ENCODE results near the gene HIF3A. TPM values are rescaled to one million over a fixed set of nuclear protein-coding genes. Genes with fewer than 3 reads are reported as not detected.

Gene HIF3A
- total RNA-seq, 4 donors from 2014 or later = 5.9 to 29.2 (median 13.9) TPM

DNA sequence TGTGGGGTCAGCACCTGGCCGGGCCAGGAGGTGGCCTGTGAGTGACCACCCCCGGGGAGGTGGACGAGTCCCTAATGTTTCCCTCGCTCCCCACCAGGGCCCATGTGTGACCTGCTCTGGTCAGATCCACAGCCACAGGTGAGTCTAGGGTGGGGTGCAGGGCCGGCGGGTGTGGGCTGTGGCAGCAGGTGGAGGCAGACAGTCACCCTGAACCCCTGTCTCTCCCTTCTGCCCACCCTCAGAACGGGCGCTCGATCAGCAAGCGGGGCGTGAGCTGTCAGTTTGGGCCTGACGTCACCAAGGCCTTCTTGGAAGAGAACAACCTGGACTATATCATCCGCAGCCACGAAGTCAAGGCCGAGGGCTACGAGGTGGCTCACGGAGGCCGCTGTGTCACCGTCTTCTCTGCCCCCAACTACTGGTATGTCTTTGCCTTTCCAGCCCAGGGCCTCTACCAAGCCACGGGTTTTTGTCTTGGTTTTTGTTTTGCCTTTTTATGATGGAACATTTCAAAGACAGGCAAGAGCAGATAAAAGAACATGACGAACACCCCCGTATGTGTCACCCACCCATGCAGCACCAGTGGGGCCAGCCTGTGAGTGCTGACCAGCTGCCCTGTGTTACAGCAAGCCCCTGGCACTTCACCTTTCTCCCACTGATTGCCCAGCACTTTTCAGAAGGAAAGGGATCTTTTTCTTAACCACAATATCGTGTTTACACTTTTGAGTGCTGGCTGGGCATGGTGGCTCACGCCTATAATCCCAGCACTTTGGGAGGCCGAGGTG lies 91.7 kb downstream of the HIF3A start:
- TF ChIP-seq, protein P1, sequence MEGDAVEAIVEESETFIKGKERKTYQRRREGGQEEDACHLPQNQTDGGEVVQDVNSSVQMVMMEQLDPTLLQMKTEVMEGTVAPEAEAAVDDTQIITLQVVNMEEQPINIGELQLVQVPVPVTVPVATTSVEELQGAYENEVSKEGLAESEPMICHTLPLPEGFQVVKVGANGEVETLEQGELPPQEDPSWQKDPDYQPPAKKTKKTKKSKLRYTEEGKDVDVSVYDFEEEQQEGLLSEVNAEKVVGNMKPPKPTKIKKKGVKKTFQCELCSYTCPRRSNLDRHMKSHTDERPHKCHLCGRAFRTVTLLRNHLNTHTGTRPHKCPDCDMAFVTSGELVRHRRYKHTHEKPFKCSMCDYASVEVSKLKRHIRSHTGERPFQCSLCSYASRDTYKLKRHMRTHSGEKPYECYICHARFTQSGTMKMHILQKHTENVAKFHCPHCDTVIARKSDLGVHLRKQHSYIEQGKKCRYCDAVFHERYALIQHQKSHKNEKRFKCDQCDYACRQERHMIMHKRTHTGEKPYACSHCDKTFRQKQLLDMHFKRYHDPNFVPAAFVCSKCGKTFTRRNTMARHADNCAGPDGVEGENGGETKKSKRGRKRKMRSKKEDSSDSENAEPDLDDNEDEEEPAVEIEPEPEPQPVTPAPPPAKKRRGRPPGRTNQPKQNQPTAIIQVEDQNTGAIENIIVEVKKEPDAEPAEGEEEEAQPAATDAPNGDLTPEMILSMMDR (IDR thresholded peaks at IDR 0.05 in 4 of 5, conservative IDR thresholded peaks at IDR 0.05 in 1 of 5) = no peak
- TF ChIP-seq POLR2A (IDR thresholded peaks at IDR 0.05) = no peak
- Histone ChIP-seq H3K36me3 (peaks cover 0 to 72% of the 10 kb centered on the region in 2 donors), H3K27me3 (no peaks in the 10 kb centered on the region), H3K27ac (no peak overlapping the region), H3K4me1 (no peaks in the 10 kb centered on the region), H3K9me3 (no peaks in the 10 kb centered on the region), H3K4me3 (no peak overlapping the region)
- in situ Hi-C loops (cut with MboI; ENCODE audit: low sequenced_read_pairs in 4 of 4) = no loop called here
- DNase-seq (no peak), ATAC-seq (no peak)
- intact Hi-C loops (cut with DNase I; ENCODE audit: low total_unique reads) = no loop called here

DNA sequence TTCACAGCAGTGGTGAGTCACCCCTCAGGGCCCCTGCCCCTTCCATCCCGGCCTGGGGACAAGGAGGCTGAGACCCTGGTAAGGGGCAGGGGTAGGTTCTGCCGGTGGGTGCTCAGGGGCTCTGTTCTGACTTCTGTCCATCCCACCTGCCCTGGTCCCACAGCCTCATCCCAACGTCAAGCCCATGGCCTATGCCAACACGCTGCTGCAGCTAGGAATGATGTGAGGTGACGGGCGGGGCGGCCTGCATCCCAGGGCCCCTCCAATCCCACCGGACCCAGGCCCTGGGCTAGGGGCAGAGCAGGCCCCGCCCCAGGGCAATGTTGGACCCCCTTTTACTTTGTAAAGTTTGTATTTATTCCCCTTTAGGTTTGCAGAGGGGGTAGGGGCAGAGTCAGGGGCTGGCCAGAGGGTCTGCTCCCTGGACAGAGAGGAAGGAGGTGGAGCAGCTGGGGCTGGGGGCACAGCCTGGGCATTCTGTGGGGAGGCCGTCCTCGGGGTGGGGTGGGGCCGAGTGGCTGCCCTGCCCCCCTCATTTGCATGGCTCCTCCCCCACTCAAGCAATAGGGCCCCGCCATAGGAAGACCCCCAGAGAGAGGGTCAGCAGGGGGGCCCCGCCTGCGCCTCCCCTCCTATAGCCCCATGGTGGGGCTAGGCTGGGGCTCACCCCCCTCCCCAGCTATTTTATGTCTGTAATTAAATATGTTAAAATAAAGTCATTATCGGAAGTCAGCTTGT lies 93.4 kb downstream of the HIF3A start:
- Histone ChIP-seq H3K9me3 (no peaks in the 10 kb centered on the region), H3K27me3 (no peaks in the 10 kb centered on the region), H3K27ac (no peak overlapping the region), H3K4me3 (no peak overlapping the region), H3K36me3 (peaks cover 0 to 55% of the 10 kb centered on the region in 2 donors), H3K4me1 (no peaks in the 10 kb centered on the region)
- TF ChIP-seq, protein P1 (IDR thresholded peaks at IDR 0.05 in 4 of 5, conservative IDR thresholded peaks at IDR 0.05 in 1 of 5) = no peak
- TF ChIP-seq POLR2A (IDR thresholded peaks at IDR 0.05) = no peak
- DNase-seq (no peak), ATAC-seq (no peak)
- intact Hi-C loops (cut with DNase I; ENCODE audit: low total_unique reads) = no loop called here
- in situ Hi-C loops (cut with MboI; ENCODE audit: low sequenced_read_pairs in 4 of 4) = loop anchor here in 1 of 4 donors (10.0 kb wide), 1 partner anchor 125 kb away; no protein-coding TSS in a partner anchor

DNA sequence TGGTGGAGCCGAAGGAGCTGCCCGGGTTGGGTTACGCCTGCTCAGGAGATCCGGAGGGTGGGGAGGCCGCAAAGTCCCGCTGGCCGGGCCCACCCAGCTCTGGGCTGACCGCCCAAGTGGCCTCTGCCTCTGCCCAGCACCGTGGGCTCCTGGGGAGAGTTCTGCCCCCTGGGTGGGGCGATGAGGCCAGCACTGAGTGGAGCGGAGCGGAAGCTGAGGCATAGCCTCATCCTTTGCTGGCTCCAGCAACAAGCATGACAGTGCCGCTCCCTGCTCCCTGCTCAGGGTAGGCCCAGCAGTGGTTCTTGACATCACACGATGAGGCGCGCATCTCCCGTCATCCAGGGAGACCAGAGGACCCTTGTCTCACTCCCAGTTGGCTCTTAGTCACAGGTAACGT lies 94.0 kb downstream of the HIF3A start:
- Histone ChIP-seq H3K4me3 (no peak overlapping the region), H3K4me1 (no peaks in the 10 kb centered on the region), H3K27ac (no peak overlapping the region), H3K27me3 (no peaks in the 10 kb centered on the region), H3K36me3 (peaks cover 0 to 54% of the 10 kb centered on the region in 2 donors), H3K9me3 (no peaks in the 10 kb centered on the region)
- intact Hi-C loops (cut with DNase I; ENCODE audit: low total_unique reads) (no loop called here), in situ Hi-C loops (cut with MboI; ENCODE audit: low sequenced_read_pairs in 4 of 4) (loop anchor here in 1 of 4 donors (10.0 kb wide), 1 partner anchor 124 kb away; no protein-coding TSS in a partner anchor)
- TF ChIP-seq, protein P1 (IDR thresholded peaks at IDR 0.05 in 4 of 5, conservative IDR thresholded peaks at IDR 0.05 in 1 of 5) = no peak
- no peak for TF ChIP-seq POLR2A (IDR thresholded peaks at IDR 0.05)
- DNase-seq (no peak), ATAC-seq (no peak)

DNA sequence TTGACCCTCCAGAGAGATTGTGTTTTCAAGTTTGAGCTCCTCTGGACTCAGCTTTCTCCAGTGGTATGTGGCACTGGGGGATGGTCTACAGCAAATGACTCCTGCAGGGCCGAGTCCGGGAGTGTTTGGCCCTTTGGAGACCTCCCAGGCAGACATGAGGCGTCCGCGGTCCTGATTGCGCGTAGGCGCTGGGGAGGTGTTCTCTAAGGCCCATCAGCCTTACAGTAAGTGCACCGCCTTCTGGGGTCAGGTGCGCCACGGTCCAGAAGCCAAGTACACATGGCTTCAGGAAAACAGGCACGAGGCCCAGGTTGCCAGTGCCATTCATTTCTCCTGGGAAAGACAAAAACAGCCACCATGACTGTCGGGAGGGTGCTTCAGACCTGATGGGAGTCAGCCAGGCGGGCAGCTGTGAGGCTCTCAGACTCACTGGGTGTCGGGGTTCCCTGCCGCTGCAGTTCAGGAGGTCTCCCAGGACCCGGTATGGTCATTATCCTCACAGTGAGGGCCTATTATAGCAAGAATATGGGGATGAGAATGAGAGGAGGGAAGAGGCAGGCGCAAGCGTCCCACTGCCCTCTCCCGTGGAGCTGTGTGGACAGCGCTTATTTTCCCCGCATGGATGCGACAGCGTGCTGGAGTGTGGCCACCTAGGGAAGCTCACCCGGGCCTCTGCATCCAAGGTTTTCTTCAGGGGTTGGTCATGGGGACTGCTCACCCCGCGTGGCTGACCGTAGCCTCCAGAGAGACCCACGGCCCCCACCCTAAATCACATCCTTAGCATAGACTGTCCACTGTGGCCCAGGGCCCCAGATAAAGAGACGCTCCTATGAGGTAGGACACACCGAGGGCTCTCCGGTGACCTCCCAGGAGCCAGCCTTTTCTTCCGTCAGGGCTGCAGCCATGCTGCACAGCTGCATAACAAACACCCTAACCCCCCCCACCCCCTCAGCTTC lies 94.7 kb downstream of the HIF3A start:
- Histone ChIP-seq H3K27ac (no peak overlapping the region), H3K9me3 (no peaks in the 10 kb centered on the region), H3K4me3 (no peak overlapping the region), H3K36me3 (peaks cover 0 to 54% of the 10 kb centered on the region in 2 donors), H3K4me1 (no peaks in the 10 kb centered on the region), H3K27me3 (no peaks in the 10 kb centered on the region)
- no peak for ATAC-seq
- TF ChIP-seq, protein P1 (IDR thresholded peaks at IDR 0.05 in 4 of 5, conservative IDR thresholded peaks at IDR 0.05 in 1 of 5) = no peak
- TF ChIP-seq POLR2A (IDR thresholded peaks at IDR 0.05) = no peak
- in situ Hi-C loops (cut with MboI; ENCODE audit: low sequenced_read_pairs in 4 of 4) = loop anchor here in 1 of 4 donors (10.0 kb wide), 1 partner anchor 123 kb away; no protein-coding TSS in a partner anchor
- DNase-seq = no peak
- intact Hi-C loops (cut with DNase I; ENCODE audit: low total_unique reads) = no loop called here
